GM12878 (cell line): Measurements from ENCODE around the gene MFN2. TPM values are rescaled to one million over a fixed set of nuclear protein-coding genes. Genes with fewer than 3 reads are reported as not detected.

Experiments
- ATAC-seq: fragments of 200-7000 bp; cut with Tn5 transposase; 3 replicates; pipeline ENCODE4 v1.9.1; 2020; ENCODE audit warnings: mild to moderate bottlenecking, moderate library complexity
- BruUV-seq: library from RNA; stranded (reverse); fragments of 400-500 nt; replicated peaks from 2 replicates; lab custom pipeline; 2021; lab: Mats Ljungman, UMichigan
- CTCF ChIA-PET: fragments of 300-600 bp; sonication (Branson Sonifier 250); formaldehyde crosslinking; extraction: SDS; loops from one replicate; lab custom pipeline; 2021; ENCODE audit warnings: inconsistent platforms; lab: Yijun Ruan, JAX
- POLR2A ChIA-PET: fragments of 350-600 bp; formaldehyde crosslinking; extraction: SDS; loops from one replicate; lab custom pipeline; 2021; ENCODE audit warnings: inconsistent platforms; lab: Charles Lee
- RAD21 ChIA-PET: fragments of 300-600 bp; sonication (Branson Sonifier 250); formaldehyde crosslinking; loops from one replicate; lab custom pipeline; 2023; ENCODE audit warnings: antibody characterized with exemption; ENCODE audit not compliant: unreplicated experiment; lab: Charles Lee
- SMC1A ChIA-PET: fragments of 300-600 bp; sonication (Branson Sonifier 250); formaldehyde crosslinking; loops from one replicate; lab custom pipeline; 2023; ENCODE audit not compliant: unreplicated experiment, uncharacterized antibody; lab: Charles Lee
- DNase-seq: peaks from one replicate; pipeline ENCODE4 v3.0.0-alpha.2; 2011; ENCODE audit warnings: low read depth, low spot score
- FAIRE-seq: peaks from 3 replicates; lab custom pipeline; 2011; peaks lifted over from hg19 to GRCh38; lab: Jason Lieb, UNC
- H2AFZ ChIP-seq: 2 replicates; pipeline ENCODE4 v1.6.0; 2011; ENCODE audit warnings: low read depth, low read length, control low read depth; ENCODE audit not compliant: control insufficient read depth
- H3K27ac ChIP-seq: 2 replicates; pipeline ENCODE4 v1.5.1; 2011; ENCODE audit warnings: control low read depth; ENCODE audit not compliant: control insufficient read depth, insufficient read depth
- H3K27me3 ChIP-seq, 2 experiments: replicated peaks in 1 of 2; 2 replicates each; pipeline versions ENCODE4 v1.6.0 to v1.6.1; 2011; ENCODE audit warnings: low read length in 1 of 2; ENCODE audit not compliant: control insufficient read depth in 2 of 2, insufficient read depth in 2 of 2
- H3K36me3 ChIP-seq, 2 experiments: 2 replicates each; pipeline ENCODE4 v1.5.1; 2011; ENCODE audit warnings: low read length in 1 of 2; ENCODE audit not compliant: control insufficient read depth in 2 of 2, insufficient read depth in 2 of 2
- H3K4me1 ChIP-seq: 2 replicates; pipeline ENCODE4 v1.6.1; 2011; ENCODE audit warnings: mild to moderate bottlenecking, low read length, moderate library complexity, mixed read lengths; ENCODE audit not compliant: control insufficient read depth, insufficient read depth
- H3K4me2 ChIP-seq: 2 replicates; pipeline ENCODE4 v1.6.0; 2011; ENCODE audit warnings: control low read depth; ENCODE audit not compliant: control insufficient read depth, insufficient read depth
- H3K4me3 ChIP-seq: fragments of 200-600 bp; sonication (generic); 2 replicates; pipeline ENCODE4 v1.5.1; 2016
- H3K79me2 ChIP-seq: 2 replicates; pipeline ENCODE4 v1.6.0; 2011; ENCODE audit warnings: low read length; ENCODE audit not compliant: control insufficient read depth, insufficient read depth
- H3K9ac ChIP-seq: 2 replicates; pipeline ENCODE4 v1.8.0; 2011; ENCODE audit warnings: low read length, control low read depth, mixed read lengths; ENCODE audit not compliant: control insufficient read depth, insufficient read depth
- H3K9me3 ChIP-seq: replicated peaks from 3 replicates; pipeline ENCODE4 v1.5.1; 2011; ENCODE audit warnings: mild to moderate bottlenecking, low read length; ENCODE audit not compliant: control insufficient read depth, insufficient read depth
- H4K20me1 ChIP-seq: 2 replicates; pipeline ENCODE4 v1.6.0; 2011; ENCODE audit not compliant: control insufficient read depth, insufficient read depth
- EZH2 ChIP-seq: IDR thresholded peaks from 2 replicates; pipeline ENCODE4 v1.6.1; 2012; ENCODE audit warnings: low read depth, mild to moderate bottlenecking, control low read depth, inconsistent platforms, low read length, borderline replicate concordance; ENCODE audit not compliant: control insufficient read depth
- HCFC1 ChIP-seq: fragments of 150-350 bp; IDR thresholded peaks from 2 replicates; pipeline ENCODE4 v1.6.1; 2014; ENCODE audit warnings: low read length
- JUND ChIP-seq: IDR thresholded peaks from 2 replicates; pipeline ENCODE4 v1.6.1; 2012; ENCODE audit warnings: low read depth, mild to moderate bottlenecking, low read length, improper control_type of control experiment, moderate library complexity
- LARP7 ChIP-seq: fragments of 450-650 bp; IDR thresholded peaks from 2 replicates; pipeline ENCODE4 v1.6.1; 2017; ENCODE audit warnings: mild to moderate bottlenecking
- NRF1 ChIP-seq: conservative IDR thresholded peaks from 2 replicates; pipeline ENCODE4 v1.6.1; 2011; ENCODE audit warnings: mild to moderate bottlenecking, low read depth, low read length, improper control_type of control experiment
- POLR2AphosphoS2 ChIP-seq: IDR thresholded peaks from 2 replicates; pipeline ENCODE4 v1.6.1; 2011; ENCODE audit warnings: low read depth, mild to moderate bottlenecking, low read length, improper control_type of control experiment, moderate library complexity
- SREBF2 ChIP-seq: IDR thresholded peaks from 2 replicates; pipeline ENCODE4 v1.6.1; 2012; ENCODE audit warnings: mild to moderate bottlenecking, low read length
- WGBS: methylation state at CpG from one replicate; pipeline ENCODE4 v1.1.6; 2016; ENCODE audit warnings: low lambda C conversion rate; ENCODE audit not compliant: insufficient replicate concordance, insufficient coverage; ENCODE audit errors: missing lambda C conversion rate; 5-methylcytosine and 5-hydroxymethylcytosine counted together
- in situ Hi-C: fragments of 300-500 bp; cut with MboI; formaldehyde crosslinking; loops from 9 replicates; pipeline ENCODE4 v1.14.3; 2018; ENCODE audit warnings: mixed read lengths
- intact Hi-C: fragments of 100-400 bp; cut with micrococcal nuclease; formaldehyde crosslinking; loops from one replicate; pipeline ENCODE4 v1.14.2; 2022; ENCODE audit not compliant: unreplicated experiment
- polyA plus RNA-seq, 11 experiments: library from polyadenylated mRNA; depleted of rRNA in 4 of 11; unstranded in 6 of 11; stranded (reverse) in 5 of 11; fragments of >200 nt; fragmentation: Nextera tagmentation in 4 of 11; fragmentation: Illumina TruSeq in 1 of 11; extraction: Ambion mirVana in 4 of 11; extraction: Trizol in 1 of 11; gene quantifications; 1 replicate in 1 of 11; 2 replicates in 10 of 11; pipeline versions ENCODE4 v1.2.1 to v1.2.3, GENCODE V29; 2011 to 2016; ENCODE audit warnings: inconsistent platforms in 2 of 11, missing spikeins in 2 of 11, low read depth in 1 of 11
- total RNA-seq, 4 experiments: library from RNA; depleted of rRNA in 3 of 4; stranded (reverse); fragments of >200 nt in 3 of 4; fragmentation: Illumina TruSeq in 1 of 4; extraction: Trizol in 1 of 4; gene quantifications; 2 replicates each; pipeline versions ENCODE4 v1.2.1 to v1.2.3, GENCODE V29; 2013 to 2021
- TF ChIP-seq, protein P1 (sequence below): fragments of 450-650 bp; IDR thresholded peaks from 2 replicates; pipeline ENCODE4 v1.6.1; 2018; ENCODE audit warnings: borderline replicate concordance, mild to moderate bottlenecking; ENCODE audit not compliant: partially characterized antibody
- TF ChIP-seq, protein P2 (sequence below): IDR thresholded peaks from 2 replicates; pipeline ENCODE4 v1.6.1; 2012; ENCODE audit warnings: low read length, inconsistent platforms
- TF ChIP-seq, protein P3 (sequence below): IDR thresholded peaks from 2 replicates; pipeline ENCODE4 v1.6.1; 2012; ENCODE audit warnings: low read depth, low read length, improper control_type of control experiment
- TF ChIP-seq, protein P4 (sequence below): fragments of 150-350 bp; IDR thresholded peaks from 2 replicates; pipeline ENCODE4 v1.6.1; 2016; ENCODE audit warnings: low read depth, low read length

The MFN2 gene
- total and polyA plus RNA-seq, 10 of the 15 experiments (the other 5 are each of a cell fraction or from before 2014, with no cell fraction given), result 5.3 to 64.4 (median 48.1) TPM

DNA sequence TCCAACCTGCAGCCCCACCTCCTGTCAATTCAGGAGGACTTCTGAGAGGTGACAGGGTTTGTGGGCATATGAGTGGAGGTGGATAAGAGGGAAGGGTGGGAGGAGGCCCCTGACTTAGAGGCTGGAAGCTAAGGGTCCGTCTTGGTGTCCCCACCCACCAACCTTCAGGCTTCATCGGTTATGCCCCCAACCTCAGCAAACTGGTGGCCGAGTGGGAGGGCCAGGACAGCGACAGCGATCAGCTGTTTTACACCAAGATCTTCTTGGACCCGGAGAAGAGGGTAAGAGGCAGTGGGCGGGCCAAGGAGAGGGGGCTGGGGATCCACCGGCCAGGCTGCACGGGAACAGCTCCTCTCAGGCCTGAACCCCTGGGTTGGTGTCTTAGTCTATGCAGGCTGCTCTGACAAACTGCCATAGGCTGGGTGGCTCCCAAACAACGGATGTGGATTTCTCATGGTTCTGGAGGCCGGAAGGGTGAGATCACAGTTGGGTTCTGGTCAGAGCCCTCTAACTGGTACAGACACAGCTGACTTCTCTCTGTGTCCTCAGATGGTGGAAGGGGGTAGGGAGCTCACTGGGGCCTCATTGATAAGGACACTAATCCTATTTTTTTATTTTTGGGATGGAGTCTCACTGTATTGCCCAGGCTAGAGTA, 27.7 kb upstream of the MFN2 start:
- Histone ChIP-seq H3K4me2 (no peak overlapping the region), H3K9ac (no peak overlapping the region), H3K9me3 (peaks cover 4% of the 10 kb centered on the region; the same call in 1 of the 3 replicates), H3K79me2 (no peaks in the 10 kb centered on the region), H3K27me3 (no peaks in the 10 kb centered on the region), H3K27ac (no peak overlapping the region), H4K20me1 (no peaks in the 10 kb centered on the region), H3K36me3 (peaks cover 0 to 17% of the 10 kb centered on the region in 2 experiments), H2AFZ (no peak overlapping the region), H3K4me1 (no peaks in the 10 kb centered on the region), H3K4me3 (no peak overlapping the region)
- no peak for ATAC-seq
- TF ChIP-seq LARP7, result no peak
- TF ChIP-seq, protein P1, sequence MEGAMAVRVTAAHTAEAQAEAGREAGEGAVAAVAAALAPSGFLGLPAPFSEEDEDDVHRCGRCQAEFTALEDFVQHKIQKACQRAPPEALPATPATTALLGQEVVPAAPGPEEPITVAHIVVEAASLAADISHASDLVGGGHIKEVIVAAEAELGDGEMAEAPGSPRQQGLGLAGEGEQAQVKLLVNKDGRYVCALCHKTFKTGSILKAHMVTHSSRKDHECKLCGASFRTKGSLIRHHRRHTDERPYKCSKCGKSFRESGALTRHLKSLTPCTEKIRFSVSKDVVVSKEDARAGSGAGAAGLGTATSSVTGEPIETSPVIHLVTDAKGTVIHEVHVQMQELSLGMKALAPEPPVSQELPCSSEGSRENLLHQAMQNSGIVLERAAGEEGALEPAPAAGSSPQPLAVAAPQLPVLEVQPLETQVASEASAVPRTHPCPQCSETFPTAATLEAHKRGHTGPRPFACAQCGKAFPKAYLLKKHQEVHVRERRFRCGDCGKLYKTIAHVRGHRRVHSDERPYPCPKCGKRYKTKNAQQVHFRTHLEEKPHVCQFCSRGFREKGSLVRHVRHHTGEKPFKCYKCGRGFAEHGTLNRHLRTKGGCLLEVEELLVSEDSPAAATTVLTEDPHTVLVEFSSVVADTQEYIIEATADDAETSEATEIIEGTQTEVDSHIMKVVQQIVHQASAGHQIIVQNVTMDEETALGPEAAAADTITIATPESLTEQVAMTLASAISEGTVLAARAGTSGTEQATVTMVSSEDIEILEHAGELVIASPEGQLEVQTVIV, result no peak
- TF ChIP-seq HCFC1, result no peak
- TF ChIP-seq, protein P2, sequence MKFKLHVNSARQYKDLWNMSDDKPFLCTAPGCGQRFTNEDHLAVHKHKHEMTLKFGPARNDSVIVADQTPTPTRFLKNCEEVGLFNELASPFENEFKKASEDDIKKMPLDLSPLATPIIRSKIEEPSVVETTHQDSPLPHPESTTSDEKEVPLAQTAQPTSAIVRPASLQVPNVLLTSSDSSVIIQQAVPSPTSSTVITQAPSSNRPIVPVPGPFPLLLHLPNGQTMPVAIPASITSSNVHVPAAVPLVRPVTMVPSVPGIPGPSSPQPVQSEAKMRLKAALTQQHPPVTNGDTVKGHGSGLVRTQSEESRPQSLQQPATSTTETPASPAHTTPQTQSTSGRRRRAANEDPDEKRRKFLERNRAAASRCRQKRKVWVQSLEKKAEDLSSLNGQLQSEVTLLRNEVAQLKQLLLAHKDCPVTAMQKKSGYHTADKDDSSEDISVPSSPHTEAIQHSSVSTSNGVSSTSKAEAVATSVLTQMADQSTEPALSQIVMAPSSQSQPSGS, result no peak
- TF ChIP-seq NRF1, result no peak
- TF ChIP-seq, protein P3, sequence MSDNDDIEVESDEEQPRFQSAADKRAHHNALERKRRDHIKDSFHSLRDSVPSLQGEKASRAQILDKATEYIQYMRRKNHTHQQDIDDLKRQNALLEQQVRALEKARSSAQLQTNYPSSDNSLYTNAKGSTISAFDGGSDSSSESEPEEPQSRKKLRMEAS, result no peak
- TF ChIP-seq, protein P4, sequence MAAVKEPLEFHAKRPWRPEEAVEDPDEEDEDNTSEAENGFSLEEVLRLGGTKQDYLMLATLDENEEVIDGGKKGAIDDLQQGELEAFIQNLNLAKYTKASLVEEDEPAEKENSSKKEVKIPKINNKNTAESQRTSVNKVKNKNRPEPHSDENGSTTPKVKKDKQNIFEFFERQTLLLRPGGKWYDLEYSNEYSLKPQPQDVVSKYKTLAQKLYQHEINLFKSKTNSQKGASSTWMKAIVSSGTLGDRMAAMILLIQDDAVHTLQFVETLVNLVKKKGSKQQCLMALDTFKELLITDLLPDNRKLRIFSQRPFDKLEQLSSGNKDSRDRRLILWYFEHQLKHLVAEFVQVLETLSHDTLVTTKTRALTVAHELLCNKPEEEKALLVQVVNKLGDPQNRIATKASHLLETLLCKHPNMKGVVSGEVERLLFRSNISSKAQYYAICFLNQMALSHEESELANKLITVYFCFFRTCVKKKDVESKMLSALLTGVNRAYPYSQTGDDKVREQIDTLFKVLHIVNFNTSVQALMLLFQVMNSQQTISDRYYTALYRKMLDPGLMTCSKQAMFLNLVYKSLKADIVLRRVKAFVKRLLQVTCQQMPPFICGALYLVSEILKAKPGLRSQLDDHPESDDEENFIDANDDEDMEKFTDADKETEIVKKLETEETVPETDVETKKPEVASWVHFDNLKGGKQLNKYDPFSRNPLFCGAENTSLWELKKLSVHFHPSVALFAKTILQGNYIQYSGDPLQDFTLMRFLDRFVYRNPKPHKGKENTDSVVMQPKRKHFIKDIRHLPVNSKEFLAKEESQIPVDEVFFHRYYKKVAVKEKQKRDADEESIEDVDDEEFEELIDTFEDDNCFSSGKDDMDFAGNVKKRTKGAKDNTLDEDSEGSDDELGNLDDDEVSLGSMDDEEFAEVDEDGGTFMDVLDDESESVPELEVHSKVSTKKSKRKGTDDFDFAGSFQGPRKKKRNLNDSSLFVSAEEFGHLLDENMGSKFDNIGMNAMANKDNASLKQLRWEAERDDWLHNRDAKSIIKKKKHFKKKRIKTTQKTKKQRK, result no peak
- no peak for TF ChIP-seq POLR2AphosphoS2
- no peak for TF ChIP-seq JUND
- TF ChIP-seq EZH2, result no peak
- TF ChIP-seq SREBF2, result no peak
- ChIA-PET SMC1A (no interaction called here), RAD21 (no interaction called here), CTCF (interaction anchor here (0.6 to 0.8 kb wide), 2 partner anchors 43 to 114 kb away, joined by 3 read pairs; no protein-coding TSS in a partner anchor), POLR2A (no interaction called here)
- in situ Hi-C loops, result no loop called here
- BruUV-seq, result no TSS peak
- no peak for FAIRE-seq
- intact Hi-C loops, result no loop called here
- no peak for DNase-seq
- WGBS, result 95% methylated on average over 9 of the region's 11 CpGs
